Measurements from ENCODE around the gene NMNAT2. TPM values are rescaled to one million over a fixed set of nuclear protein-coding genes. Genes with fewer than 3 reads are reported as not detected.

The NMNAT2 gene
- polyA plus RNA-seq, 3 donors: 0.22 to 0.43 TPM; not detected in 1

DNA sequence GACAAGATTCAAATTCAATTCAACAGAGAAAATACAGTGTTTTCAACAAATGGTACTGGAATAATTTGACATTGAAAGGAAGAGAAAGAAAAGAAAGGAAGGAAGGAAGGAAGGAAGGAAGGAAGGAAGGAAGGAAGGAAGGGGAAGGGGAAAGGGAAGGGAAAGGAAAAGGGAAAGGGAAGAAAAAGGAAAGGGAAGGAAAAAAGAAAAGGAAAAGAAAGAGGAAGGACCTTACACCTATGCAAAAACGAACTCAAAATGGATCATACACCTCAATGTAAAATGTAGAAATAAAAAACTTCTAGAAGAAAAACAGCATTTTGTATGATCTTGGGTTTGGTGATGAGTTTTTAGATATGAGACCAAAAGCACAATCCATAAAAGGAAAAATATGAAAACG is 19.9 kb upstream of the NMNAT2 start:
- no peak overlapping the region for H3K4me3 ChIP-seq (replicated peaks in 1 of 3; ENCODE audit: low read depth in 2 of 3, low read length in 3 of 3)
- Mint-ChIP-seq H3K27me3 (ENCODE audit: low read depth in 3 of 3) (peaks cover 4 to 11% (median 5%) of the 10 kb centered on the region in 3 donors), H3K9me3 (peaks cover 0 to 6% (median 2%) of the 10 kb centered on the region in 7 donors), H3K36me3 (no peaks in the 10 kb centered on the region), H3K27ac (no peak overlapping the region), H3K4me1 (no peaks in the 10 kb centered on the region), H3K4me3 (no peak overlapping the region)
- H3K79me2 ChIP-seq (ENCODE audit: insufficient read depth, low read length): no peaks in the 10 kb centered on the region
- H3K36me3 ChIP-seq (replicated peaks in 1 of 2; ENCODE audit: control insufficient read depth in 1 of 2, insufficient read depth in 2 of 2, low read length in 2 of 2): no peaks in the 10 kb centered on the region
- no peak overlapping the region for H3K9ac ChIP-seq (ENCODE audit: insufficient read depth, low read length, poor library complexity, severe bottlenecking)
- TF ChIP-seq, protein P1, sequence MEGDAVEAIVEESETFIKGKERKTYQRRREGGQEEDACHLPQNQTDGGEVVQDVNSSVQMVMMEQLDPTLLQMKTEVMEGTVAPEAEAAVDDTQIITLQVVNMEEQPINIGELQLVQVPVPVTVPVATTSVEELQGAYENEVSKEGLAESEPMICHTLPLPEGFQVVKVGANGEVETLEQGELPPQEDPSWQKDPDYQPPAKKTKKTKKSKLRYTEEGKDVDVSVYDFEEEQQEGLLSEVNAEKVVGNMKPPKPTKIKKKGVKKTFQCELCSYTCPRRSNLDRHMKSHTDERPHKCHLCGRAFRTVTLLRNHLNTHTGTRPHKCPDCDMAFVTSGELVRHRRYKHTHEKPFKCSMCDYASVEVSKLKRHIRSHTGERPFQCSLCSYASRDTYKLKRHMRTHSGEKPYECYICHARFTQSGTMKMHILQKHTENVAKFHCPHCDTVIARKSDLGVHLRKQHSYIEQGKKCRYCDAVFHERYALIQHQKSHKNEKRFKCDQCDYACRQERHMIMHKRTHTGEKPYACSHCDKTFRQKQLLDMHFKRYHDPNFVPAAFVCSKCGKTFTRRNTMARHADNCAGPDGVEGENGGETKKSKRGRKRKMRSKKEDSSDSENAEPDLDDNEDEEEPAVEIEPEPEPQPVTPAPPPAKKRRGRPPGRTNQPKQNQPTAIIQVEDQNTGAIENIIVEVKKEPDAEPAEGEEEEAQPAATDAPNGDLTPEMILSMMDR (IDR thresholded peaks at IDR 0.05): no peak
- H4K20me1 ChIP-seq (ENCODE audit: insufficient read depth, low read length): no peaks in the 10 kb centered on the region
- no CpG with 5 or more reads among the region's 2 CpGs for WGBS (ENCODE audit: insufficient coverage)
- no peak overlapping the region for H3K4me2 ChIP-seq (replicated peaks; ENCODE audit: extremely low read depth, low read length, poor library complexity, severe bottlenecking)
- no peak overlapping the region for H3K27ac ChIP-seq (ENCODE audit: low read depth in 1 of 2, low read length in 2 of 2)
- no peaks in the 10 kb centered on the region for H3K9me3 ChIP-seq (replicated peaks in 1 of 2; ENCODE audit: control insufficient read depth in 1 of 2, insufficient read depth in 1 of 2, low read length in 2 of 2)
- intact Hi-C loops (cut with micrococcal nuclease): no loop called here
- peaks cover 0 to 15% of the 10 kb centered on the region in 2 donors for H3K27me3 ChIP-seq (ENCODE audit: control insufficient read depth in 2 of 2, insufficient read depth in 2 of 2, low read length in 2 of 2)
- H3K4me1 ChIP-seq (ENCODE audit: control insufficient read depth in 1 of 2, insufficient read depth in 2 of 2, low read length in 2 of 2): no peaks in the 10 kb centered on the region
- no peak overlapping the region for H2AFZ ChIP-seq (ENCODE audit: insufficient read depth, low read depth, low read length, poor library complexity, severe bottlenecking)
- no peak for DNase-seq

DNA sequence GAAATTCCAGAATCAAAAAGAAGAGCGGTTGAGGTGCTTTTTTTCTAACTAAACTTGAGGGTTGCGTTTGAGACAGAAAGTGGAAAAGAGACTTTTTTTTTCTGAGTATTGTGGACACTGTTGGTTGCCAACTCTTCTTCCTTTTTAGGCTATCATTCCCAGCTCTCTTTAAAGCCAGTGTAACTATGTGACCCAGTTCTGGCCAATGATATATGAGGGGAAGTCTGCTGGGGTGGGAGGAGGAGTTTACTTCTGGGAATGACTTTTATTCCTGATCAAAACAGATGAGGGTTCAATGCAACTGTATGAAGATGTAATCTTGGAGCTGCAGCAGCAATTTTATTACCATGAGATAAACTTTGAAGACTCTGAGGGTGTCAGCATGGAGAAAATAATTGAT is 17.3 kb upstream of the NMNAT2 start:
- Mint-ChIP-seq H3K27ac (no peak overlapping the region), H3K4me3 (no peak overlapping the region), H3K27me3 (ENCODE audit: low read depth in 3 of 3) (peaks cover 5 to 11% (median 9%) of the 10 kb centered on the region in 3 donors), H3K4me1 (no peaks in the 10 kb centered on the region), H3K36me3 (no peaks in the 10 kb centered on the region), H3K9me3 (peaks cover 0 to 3% (median 2%) of the 10 kb centered on the region in 7 donors)
- Histone ChIP-seq H3K4me1 (ENCODE audit: control insufficient read depth in 1 of 2, insufficient read depth in 2 of 2, low read length in 2 of 2) (no peaks in the 10 kb centered on the region), H3K27me3 (ENCODE audit: control insufficient read depth in 2 of 2, insufficient read depth in 2 of 2, low read length in 2 of 2) (peaks cover 5 to 10% of the 10 kb centered on the region in 2 donors), H3K27ac (ENCODE audit: low read depth in 1 of 2, low read length in 2 of 2) (no peak overlapping the region), H3K36me3 (replicated peaks in 1 of 2; ENCODE audit: control insufficient read depth in 1 of 2, insufficient read depth in 2 of 2, low read length in 2 of 2) (no peaks in the 10 kb centered on the region), H3K4me3 (replicated peaks in 1 of 3; ENCODE audit: low read depth in 2 of 3, low read length in 3 of 3) (no peak overlapping the region), H3K79me2 (ENCODE audit: insufficient read depth, low read length) (no peaks in the 10 kb centered on the region), H3K9me3 (replicated peaks in 1 of 2; ENCODE audit: control insufficient read depth in 1 of 2, insufficient read depth in 1 of 2, low read length in 2 of 2) (no peaks in the 10 kb centered on the region), H3K9ac (ENCODE audit: insufficient read depth, low read length, poor library complexity, severe bottlenecking) (no peak overlapping the region), H3K4me2 (replicated peaks; ENCODE audit: extremely low read depth, low read length, poor library complexity, severe bottlenecking) (no peak overlapping the region), H2AFZ (ENCODE audit: insufficient read depth, low read depth, low read length, poor library complexity, severe bottlenecking) (no peak overlapping the region), H4K20me1 (ENCODE audit: insufficient read depth, low read length) (no peaks in the 10 kb centered on the region)
- TF ChIP-seq, protein P1 (IDR thresholded peaks at IDR 0.05): no peak
- no CpG with 5 or more reads among the region's 2 CpGs for WGBS (ENCODE audit: insufficient coverage)
- intact Hi-C loops (cut with micrococcal nuclease): no loop called here
- no peak for DNase-seq

Measured in CD14-positive monocyte (primary cell).